Suppressor macrophage treated with lipopolysaccharide for 4 hours (primary cell): ENCODE data around the gene DMD.

Experiments used
- DNase-seq: peaks from one replicate; pipeline ENCODE4 v3.0.0-alpha.2; 2020

DMD gene

DNA sequence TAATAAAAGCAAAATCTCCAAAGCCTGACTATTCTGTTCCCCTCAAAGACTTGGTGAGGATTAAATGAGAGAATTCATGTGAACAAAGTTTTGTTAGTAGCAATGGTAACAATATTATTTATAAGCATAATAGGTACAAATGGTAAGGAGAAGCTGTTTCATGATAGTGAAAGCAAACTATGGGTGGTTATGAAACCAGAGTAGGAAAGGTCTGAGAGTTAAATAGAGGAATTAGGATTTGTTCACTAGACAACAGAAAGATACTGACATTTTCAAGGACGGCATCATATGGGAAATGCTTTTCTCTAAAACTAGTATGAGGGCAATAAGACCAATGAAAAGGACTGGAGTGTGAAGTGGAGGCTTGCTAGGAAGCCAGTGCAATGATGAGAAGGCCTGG is 2010.9 kb downstream of the DMD start:
- DNase-seq: no peak

DNA sequence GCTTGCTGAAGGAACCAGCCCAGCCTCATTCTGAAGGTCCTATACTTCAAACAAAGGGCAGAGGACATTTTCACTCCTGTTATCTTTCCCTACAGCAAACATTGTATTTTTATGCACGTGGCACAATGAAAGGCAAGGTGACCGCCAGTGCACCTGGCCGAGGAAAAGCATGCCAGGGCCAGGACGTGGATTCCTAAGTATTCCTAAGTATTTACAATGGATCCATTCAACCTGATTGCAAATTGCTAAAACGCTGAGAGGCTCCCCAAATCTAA is 2011.6 kb downstream of the DMD start:
- no peak for DNase-seq

DNA sequence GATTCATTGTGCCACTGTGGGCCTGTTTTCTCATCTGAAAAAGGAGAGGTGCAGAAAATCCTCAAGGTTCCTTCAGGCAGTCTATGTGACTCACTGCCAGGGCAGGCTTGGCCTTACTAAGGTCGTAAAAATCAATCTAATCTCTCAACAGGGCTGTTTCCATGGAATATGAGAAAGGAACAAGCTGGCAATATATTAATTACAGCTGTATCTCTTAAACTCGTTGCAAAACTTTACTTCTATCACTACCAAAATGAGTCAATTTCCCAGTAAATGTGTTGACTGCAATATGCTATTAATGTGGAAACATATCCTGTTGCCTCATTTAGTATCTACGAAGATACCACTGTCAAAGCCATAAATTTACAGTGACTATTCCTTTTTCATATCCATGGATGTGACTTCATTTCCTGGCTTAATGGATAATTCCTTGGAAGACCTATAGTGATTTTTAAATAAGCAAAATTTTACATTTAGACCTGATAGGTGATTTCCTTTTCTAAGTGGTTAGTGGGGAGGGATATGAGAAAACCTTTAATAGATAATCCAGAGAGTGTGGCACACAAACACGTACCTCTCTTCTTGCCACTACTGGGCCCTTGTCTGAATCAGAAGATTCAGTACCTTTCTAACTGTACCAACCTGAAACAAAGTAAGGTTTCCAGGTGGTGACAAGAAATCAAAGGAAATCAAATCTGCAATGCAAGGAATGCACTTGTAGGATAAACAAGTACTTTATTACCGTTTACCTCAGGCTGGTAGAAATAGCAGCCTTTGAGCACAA is 2012.1 kb downstream of the DMD start:
- DNase-seq: no peak

DNA sequence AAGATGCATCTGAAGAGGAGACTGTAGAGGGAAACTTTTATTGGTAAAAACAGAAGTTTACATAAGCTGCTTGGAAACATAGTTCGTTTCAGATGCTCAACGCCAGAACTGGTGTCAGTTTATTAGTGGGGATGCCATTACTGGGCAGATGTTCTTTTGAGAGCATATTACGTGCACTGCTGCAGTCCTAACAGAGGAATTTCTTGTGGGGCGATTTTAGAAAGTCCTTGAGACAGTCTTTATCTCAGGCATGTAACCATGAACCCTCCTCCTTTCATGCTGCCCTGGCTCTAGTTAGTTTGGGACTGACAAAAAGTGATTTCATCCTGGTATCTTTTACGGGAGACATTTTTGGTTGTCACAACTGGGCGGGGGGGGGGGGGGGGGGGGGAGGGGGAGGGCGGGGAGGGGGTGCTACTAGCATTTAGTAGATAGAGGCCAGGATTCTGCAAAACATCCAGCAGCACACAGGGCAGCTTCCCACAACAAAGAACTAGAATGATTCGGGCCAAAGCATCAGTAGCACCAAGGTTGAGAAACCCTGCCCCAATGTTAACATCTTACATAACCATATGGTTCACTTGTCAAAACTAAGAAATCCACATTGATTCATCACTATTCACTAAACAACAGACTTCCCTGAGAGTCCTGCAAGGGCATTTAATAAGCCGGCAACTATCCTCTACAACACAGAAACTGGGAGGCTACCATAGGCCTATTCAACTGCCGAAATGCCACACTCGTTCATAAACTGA is 2021.0 kb downstream of the DMD start:
- no peak for DNase-seq

DNA sequence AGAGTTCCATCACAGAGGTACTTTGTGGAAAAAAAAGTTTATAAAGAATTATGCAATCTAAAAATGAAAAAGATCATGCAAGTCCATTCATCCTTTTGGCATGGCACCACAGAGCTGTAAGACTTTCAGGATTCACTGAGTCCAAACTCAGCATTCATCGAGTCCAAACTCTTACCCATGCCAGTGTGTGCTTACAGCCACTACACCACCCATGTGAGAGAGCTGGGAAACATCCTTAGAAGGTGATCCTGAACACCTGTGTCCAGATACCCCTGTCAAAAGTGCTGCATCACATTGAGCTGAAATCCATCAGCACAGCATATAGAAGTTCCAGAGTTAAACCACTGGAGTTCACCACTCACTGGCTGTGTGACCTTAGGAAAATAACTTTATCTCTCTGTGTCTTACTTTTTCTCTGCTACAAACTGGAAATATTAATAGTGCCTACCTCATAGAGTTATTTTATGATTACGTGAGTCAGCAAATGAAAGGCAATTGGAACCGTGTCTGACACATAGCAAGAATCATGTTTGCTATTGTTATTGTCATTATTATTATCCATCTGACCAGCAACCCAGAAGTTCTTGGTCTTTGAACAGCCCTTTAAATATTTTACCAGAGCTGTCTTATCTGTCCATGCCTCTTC is 2024.5 kb downstream of the DMD start:
- no peak for DNase-seq

DNA sequence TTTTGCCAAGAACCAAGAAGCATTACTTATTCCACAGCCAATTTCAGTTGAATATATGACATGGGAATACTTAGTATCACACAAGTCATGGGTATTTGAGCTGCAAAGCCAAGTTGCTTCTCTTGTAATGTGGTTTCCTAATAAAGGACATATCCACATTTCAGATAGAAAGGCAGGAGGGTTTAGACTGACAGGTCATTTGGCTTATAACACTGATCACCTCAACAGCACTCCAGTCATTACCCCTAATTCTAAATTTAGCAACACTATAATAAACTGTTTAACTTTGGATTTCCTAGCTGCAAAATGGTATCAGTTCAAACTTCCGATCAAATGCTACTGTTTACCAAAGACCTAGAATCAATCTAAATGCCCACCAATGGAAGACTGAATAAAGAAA is 2025.5 kb downstream of the DMD start:
- no peak for DNase-seq

DNA sequence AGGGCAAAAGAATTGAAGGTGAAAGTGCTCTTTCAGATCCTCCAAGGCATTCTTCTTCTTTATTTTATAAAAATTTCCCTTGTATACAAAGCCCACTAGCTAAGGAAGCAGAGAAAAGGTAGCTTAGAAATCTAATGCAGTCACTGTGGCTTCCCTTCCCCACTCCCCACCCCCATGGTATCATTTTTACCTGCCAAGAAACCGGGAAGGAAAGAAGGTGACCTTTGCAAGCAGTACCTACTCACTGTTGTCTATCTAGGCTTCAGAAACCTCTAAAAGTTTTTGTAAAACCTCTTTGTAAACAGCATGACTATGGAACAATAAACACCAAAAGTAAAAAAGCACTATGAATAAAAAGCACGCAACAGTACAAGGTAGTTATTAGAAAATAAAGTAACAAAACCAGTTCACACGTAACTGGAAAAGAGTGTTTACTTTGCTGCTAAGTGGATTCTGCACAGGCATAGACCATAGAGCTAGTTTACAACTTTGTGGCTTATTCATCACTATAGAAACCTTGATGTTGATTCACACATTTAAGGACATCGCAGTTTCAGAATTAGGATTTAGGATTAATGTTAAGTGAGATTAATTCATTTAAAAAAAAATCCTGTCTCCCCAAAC is 2029.9 kb downstream of the DMD start:
- no peak for DNase-seq

DNA sequence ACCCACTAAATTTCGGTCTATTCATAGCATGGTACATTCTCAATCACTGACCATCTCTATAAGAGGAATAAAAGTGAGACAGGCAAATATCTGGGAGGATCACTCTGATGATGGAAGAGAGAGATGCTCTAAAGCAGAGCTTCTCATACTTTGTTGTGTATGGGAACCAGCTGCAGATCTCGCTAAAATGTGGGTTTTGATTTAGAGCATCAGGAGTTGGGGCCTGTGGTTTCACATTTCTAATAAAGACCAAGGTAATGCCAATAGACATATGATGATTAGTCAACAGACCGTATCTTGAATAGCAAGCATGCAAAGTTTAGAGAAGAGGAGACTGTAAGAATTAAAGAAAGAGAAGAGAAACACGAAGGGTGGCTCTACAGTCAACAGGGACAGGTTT is 2032.1 kb downstream of the DMD start:
- DNase-seq: no peak

DNA sequence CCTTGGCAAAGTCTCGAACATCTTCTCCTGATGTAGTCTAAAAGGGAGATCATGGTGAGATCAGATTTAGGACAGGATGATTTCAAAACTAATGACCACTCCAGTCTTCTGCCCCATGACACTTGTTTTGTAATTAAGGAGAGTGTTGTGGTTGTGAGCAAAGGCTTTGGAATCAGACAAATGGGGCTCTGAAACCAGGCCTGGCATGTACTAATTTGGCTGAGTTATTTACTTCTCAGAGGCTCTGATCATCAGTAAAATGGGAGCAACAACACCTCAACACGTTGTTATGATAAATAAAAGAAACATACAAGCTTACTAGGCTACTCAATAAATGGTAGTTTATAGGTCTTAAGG is 2032.6 kb downstream of the DMD start:
- DNase-seq: no peak

DNA sequence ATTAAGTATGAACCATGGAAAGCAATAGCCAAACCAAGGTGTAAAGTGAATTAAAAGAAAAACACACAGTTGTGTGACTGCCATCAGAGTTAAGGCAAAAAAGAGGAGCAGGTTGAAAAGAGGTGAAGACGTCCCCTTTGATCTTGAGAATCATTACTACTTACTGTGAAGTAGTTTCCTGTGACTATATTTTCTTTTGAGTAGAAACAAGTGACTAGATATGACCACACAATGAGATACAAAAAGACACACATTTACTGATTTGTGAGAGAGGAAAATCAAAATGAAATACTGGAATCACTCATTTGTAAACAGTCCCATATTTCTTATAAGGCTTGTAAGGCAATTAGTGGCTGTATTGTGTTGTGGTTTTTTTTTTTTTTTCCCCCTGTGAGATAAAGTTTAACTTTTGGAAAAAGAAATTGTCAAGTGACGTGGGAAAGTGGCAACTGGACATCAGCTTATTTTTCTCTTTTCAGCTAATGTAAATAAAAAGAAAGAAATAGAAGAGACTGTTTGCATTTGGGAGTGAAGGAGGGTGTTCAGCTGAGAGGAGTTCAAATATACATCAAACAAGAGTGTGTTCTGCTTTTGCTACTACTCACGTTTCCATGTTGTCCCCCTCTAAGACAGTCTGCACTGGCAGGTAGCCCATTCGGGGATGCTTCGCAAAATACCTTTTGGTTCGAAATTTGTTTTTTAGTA is 2033.1 kb downstream of the DMD start:
- DNase-seq: no peak

DNA sequence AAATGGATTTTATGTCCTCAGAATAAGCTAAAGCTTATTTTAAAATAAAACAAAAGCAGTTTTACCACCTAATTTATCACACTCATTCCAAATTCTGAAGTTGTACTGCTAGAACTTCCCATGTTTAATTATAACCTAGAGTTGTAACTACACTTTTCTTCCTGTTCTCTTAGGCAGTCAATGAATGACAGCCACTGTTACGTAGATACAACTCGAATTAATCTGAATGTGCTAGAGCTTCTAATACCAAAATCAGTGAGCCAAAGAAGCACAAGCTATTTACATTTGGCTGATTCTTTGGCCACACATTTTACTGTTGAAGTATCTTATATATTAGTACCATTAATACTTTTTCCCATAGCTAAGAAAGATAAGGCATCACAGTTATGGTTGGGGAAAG is 2040.6 kb downstream of the DMD start:
- no peak for DNase-seq

DNA sequence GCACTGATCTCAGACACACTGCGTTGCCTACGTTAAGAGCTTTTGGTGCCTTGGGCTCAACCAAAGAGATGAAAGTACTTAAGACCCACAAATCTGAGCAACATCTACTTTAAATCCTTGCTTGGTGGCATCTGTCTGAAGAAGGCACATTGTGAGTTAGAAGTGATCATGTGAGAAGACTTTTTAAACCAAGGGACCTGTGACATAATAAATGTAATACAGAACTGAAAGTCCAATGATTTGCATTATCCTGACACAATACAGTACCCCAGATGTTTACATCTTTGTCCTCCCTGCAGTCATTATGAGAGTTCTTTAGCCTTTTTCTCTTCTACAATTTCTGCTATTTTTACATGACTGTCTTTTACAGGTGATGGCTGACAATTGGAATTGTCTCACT is 2042.8 kb downstream of the DMD start:
- DNase-seq: no peak

DNA sequence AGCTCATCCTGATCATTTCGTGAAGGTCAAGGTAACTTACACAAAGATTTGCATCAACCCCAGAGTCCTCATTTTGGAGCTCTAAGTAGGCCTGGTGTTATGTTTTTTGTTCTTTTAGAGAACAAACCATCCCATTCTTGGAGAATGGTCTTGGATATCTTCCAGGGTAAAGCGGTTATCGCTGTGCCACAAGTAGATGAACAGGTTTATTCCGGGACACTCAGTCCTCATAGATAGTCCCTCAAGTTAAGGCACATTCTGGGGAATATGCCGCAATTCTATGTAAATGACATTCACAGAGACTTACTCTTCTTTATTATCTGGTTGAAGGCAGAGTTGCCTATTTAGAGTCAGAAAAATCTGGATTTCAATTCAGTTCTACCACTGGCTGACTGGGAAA is 2044.5 kb downstream of the DMD start:
- DNase-seq: no peak

DNA sequence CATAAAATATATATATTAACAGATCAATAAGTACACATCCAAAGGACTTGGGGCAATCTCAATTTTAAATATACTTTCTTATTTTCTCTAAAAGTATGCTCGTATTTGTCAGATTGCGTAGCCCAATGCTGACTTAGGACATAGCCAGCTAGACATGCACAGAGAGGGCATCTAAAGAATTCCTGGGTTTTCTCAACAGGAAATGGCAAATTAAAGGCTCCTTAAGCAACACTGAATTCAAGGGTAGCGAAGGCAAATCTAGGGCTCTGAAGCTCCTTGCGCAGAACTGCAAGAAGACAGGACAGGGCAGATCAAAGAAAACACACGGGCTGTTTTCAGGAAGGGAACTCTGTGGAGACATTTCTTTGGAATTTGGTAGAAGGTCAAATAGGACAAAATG is 2044.9 kb downstream of the DMD start:
- no peak for DNase-seq

DNA sequence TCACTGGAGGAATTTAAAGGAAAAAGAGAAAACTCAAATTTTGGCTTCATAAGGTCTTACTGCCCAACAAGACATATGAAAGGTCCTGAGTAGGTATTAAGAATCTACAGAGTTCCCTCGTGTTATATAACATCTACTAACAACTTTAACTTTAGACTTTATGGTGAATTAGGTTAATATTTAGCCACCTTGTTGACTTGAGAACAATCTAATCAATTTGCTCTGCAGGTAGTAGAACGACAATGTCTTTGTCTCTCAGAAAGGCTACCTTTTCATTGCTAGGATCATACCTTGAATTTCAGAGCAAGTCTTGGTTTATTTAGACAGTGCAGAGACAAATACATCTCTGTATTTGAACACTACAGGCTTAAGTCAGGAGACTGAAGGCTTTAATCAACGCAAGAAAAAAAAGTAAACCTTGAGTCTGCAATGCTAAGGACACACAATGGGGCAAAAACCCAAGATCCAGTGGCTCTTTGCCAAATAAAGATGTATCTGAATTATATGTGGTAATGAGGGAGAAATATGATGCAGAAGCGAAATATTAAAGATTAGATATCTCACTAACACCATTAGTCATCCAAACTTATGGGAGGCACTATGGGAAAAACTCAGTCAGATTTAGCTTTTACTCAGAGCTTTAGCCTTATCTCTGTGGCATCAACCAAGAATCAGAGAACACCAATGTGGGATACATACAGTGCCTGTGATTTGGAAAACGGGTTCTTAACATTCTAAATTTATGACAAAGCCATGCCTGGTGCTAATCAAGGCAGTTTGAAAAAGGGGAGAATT is 2045.9 kb downstream of the DMD start:
- DNase-seq: no peak

DNA sequence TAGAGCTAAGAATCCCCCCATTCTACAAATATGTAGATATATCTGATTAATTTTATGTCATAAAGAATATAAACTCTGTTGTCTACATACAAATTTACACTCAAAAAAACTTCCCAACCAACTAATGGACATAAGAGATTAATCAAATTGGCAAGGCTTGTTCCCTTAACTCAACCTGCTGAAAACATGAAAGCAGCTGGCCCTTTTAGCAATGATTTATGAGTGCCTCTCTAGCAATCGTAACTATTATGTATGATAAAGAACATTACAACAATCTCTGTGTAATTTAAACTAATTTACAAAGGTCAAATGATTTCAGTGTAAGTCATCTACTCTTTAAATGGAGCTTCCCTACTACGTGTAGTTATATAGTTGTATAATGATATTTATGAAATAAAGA is 2056.4 kb downstream of the DMD start:
- DNase-seq: no peak

DNA sequence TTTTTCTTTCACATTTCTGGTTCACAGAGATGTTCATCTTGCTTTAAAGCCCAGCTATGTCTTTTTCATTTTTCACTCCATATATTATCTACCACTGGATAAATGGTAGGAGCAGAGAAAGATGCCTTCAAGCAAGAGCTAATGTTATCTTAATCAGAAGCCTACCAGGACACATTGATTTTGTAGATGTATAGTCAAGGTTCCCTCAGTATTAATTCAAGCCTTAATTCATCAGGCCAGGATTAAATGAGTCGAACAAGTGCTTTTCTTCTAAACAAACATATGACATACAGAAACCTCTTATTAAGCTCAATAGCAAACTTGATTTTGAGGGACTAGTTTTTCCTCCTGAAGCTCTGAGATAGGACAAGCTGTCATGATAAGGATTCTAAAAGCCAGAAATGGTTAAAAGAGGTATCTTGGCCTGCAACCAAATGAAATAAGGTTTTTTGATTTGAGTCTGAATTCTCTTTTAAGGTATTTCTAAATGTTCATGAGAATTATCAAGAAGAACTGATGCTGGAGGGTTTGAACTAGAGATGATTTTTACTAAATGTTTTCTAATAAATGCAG is 2057.8 kb downstream of the DMD start:
- no peak for DNase-seq

DNA sequence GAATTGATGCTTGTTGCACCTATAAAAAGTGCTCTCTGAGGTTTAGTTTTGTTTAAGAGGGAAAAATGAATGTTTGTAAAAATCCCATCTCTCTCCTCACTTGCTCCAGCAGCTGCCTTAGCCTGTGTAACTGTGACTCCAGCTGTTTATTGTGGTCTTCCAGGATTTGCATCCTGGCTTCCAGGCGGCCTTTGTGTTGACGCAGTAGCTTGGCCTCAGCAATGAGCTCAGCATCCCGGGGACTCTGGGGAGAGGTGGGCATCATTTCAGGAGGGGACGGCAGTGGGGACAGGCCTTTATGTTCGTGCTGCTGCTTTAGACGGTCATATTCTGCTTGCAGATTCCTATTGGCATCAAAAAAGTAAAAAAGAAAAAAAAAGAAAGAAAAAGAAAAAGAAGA is 2064.2 kb downstream of the DMD start:
- no peak for DNase-seq

DNA sequence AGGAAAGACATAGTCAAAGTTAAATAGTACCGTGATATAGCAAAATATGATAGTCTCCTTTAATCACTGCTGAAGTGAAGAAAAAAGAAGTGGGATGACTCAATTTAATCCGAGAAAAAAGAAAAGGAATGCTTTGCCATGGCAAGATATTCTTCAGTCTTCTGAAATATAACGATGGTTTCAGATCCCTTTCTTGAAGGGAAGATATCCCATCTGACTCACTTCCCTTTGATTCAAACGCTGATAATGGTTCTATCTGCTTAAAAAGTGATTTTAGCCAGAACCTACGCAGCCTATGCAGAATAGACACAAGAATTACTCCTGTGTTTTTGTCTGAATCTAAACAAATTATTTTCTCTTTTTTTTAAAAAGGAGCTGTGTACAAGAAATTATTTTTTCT is 2071.4 kb downstream of the DMD start:
- peak; percentile 45 for DNase-seq

DNA sequence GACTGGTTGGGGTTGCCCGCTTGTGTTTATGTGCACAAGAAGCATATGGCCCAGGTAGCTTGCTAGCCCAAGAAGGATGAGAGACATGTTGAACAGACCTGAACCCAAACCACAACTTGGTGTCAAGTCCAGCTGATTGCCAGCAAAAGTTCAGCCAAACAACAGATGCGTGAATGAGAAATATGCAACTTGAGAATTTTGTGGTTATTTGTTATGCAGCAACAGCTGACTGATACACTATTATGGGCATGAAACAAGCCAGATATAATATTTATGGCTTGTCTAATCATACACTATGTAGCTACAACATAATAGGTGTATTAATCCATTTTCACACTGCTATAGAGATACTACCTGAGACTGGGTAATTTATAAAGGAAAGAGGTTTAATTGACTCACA is 2073.2 kb downstream of the DMD start:
- no peak for DNase-seq

DNA sequence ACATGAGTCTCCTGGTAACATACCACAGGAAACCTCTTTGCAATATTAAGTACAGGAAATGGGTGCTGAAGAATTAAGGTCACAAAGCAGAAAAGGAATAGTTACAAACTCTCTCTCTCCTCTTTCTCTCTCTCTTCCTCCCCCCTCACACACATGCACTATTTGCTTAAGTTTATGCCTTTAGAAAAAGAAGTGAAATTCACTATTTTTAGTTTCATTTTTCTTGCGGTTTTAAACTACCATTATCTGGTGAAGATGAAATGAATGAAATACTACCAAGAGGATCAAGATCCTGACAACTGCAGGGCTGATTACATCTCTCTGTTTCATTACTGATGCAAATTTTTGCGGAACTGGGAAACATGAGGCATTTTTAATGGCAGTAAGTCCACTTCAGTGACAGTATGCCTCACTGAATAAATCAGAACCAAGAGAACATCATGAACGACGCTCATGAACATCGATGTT is 2075.2 kb downstream of the DMD start:
- peak; percentile 47 for DNase-seq

DNA sequence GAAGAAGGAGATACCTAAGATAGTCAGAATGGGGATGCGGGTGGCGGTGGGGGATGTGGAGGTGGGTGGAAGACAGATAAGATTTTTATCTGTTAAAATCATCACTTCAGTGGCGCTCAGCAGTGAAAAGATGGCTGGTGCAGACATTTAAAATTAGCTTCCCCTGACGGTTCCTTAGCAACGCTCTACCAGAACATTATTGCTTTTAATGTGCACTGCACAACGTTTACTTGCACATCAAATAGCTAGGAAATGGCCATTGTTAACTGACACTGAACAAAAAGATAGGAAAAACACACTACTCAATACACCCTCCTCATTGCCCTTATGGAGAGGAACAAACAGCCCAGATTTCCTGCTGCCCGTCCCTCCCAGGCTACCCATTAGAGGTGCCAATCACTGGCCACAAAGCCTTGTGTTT is 2078.5 kb downstream of the DMD start:
- DNase-seq: no peak
